Caco-2 (cell line): Measurements from ENCODE around the gene SAMD8. TPM values are rescaled to one million over a fixed set of nuclear protein-coding genes. Genes with fewer than 3 reads are reported as not detected.

Experiments used
- BruUV-seq: library from RNA; stranded (reverse); fragments of 400-500 nt; replicated peaks from 2 replicates; lab custom pipeline; 2021; lab: Mats Ljungman, UMichigan
- CTCF ChIA-PET: fragments of 300-600 bp; sonication (Branson Sonifier 250); formaldehyde crosslinking; loops from one replicate; lab custom pipeline; 2022; ENCODE audit warnings: antibody characterized with exemption; lab: Charles Lee
- POLR2A ChIA-PET: fragments of 300-600 bp; sonication (Branson Sonifier 250); formaldehyde crosslinking; loops from one replicate; lab custom pipeline; 2022; ENCODE audit warnings: antibody characterized with exemption; lab: Charles Lee
- DNase-seq, 2 experiments: peaks; one replicate each; pipeline versions ENCODE4 v3.0.0 to v3.0.0-alpha.2; 2020 to 2022
- H3K27me3 ChIP-seq: replicated peaks from 2 replicates; pipeline ENCODE4 v1.6.0; 2011; ENCODE audit warnings: low read length; ENCODE audit not compliant: control insufficient read depth, insufficient read depth
- H3K36me3 ChIP-seq: 2 replicates; pipeline ENCODE4 v1.5.1; 2011; ENCODE audit warnings: low read length; ENCODE audit not compliant: control insufficient read depth, insufficient read depth
- H3K4me1 ChIP-seq: fragments of 250-450 bp; sonication (Bioruptor Pico); 2 replicates; pipeline ENCODE4 v1.5.1; 2020; ENCODE audit warnings: mild to moderate bottlenecking
- H3K4me3 ChIP-seq: 2 replicates; pipeline ENCODE4 v1.5.1; 2011; ENCODE audit warnings: low read depth, mild to moderate bottlenecking, control low read depth, low read length
- H3K9me3 ChIP-seq: fragments of 250-450 bp; sonication (Bioruptor Pico); 2 replicates; pipeline ENCODE4 v1.5.1; 2020; ENCODE audit warnings: mild to moderate bottlenecking, moderate library complexity
- H3K27ac Mint-ChIP-seq: one replicate; pipeline ENCODE4 v1.8.0; 2022; ENCODE audit warnings: mixed read lengths; ENCODE audit not compliant: unreplicated experiment
- H3K27me3 Mint-ChIP-seq: one replicate; pipeline ENCODE4 v1.8.0; 2022; ENCODE audit warnings: mixed read lengths; ENCODE audit not compliant: insufficient read depth, unreplicated experiment
- H3K36me3 Mint-ChIP-seq: one replicate; pipeline ENCODE4 v1.8.0; 2022; ENCODE audit warnings: mild to moderate bottlenecking, mixed read lengths; ENCODE audit not compliant: insufficient read depth, unreplicated experiment
- H3K4me1 Mint-ChIP-seq: one replicate; pipeline ENCODE4 v1.8.0; 2022; ENCODE audit warnings: low read depth, mixed read lengths; ENCODE audit not compliant: unreplicated experiment
- H3K4me3 Mint-ChIP-seq: one replicate; pipeline ENCODE4 v1.8.0; 2022; ENCODE audit warnings: mild to moderate bottlenecking, moderate library complexity, mixed read lengths; ENCODE audit not compliant: unreplicated experiment
- H3K9me3 Mint-ChIP-seq: one replicate; pipeline ENCODE4 v1.8.0; 2022; ENCODE audit warnings: mixed read lengths; ENCODE audit not compliant: unreplicated experiment
- CTCF ChIP-seq, 2 experiments: fragments of 200-600 bp in 1 of 2; IDR thresholded peaks; 1 replicate in 1 of 2; 2 replicates in 1 of 2; pipeline versions ENCODE4 v1.5.1 to v1.8.0; 2011 to 2022; ENCODE audit warnings: antibody characterized with exemption in 1 of 2, control low read depth in 1 of 2, inconsistent platforms in 1 of 2, low read depth in 1 of 2, low read length in 1 of 2, mild to moderate bottlenecking in 1 of 2, moderate library complexity in 1 of 2; ENCODE audit not compliant: insufficient read depth in 1 of 2, severe bottlenecking in 1 of 2, unreplicated experiment in 1 of 2
- intact Hi-C: fragments of 100-400 bp; cut with micrococcal nuclease; formaldehyde crosslinking; loops from one replicate; pipeline ENCODE4 v1.10.0; 2022; ENCODE audit not compliant: unreplicated experiment
- total RNA-seq: library from RNA; stranded (reverse); gene quantifications from 2 replicates; pipeline ENCODE4 v1.2.3, GENCODE V29; 2022

Gene SAMD8
- total RNA-seq, 1 experiment from 2014 or later = 25.2 TPM

- CTCF ChIA-PET = no interaction called here
- DNase-seq = no peak
These were observed 30.1 kb upstream of the SAMD8 start for GRCh38 chr10:75081379-75081778.

GRCh38 chr10:75083972-75084833 is 27.3 kb upstream of the SAMD8 start:
- TF ChIP-seq CTCF (IDR thresholded peaks at IDR 0.05; ENCODE audit: insufficient read depth in 1 of 2, low read depth in 1 of 2, low read length in 1 of 2, severe bottlenecking in 1 of 2, unreplicated experiment in 1 of 2) = no peak
- ChIA-PET POLR2A (no interaction called here), CTCF (no interaction called here)
- Mint-ChIP-seq H3K27ac (no peak overlapping the region), H3K9me3 (no peaks in the 10 kb centered on the region), H3K27me3 (no peaks in the 10 kb centered on the region), H3K36me3 (no peaks in the 10 kb centered on the region), H3K4me3 (no peak overlapping the region), H3K4me1 (no peaks in the 10 kb centered on the region)
- no TSS peak for BruUV-seq
- no peaks in the 10 kb centered on the region for H3K36me3 ChIP-seq
- H3K4me3 ChIP-seq = no peak overlapping the region
- intact Hi-C loops = no loop called here
- H3K9me3 ChIP-seq = no peaks in the 10 kb centered on the region; the same call in 1 of the 2 replicates
- H3K4me1 ChIP-seq = no peaks in the 10 kb centered on the region
- no peaks in the 10 kb centered on the region for H3K27me3 ChIP-seq
- DNase-seq = no peak

More at GRCh38 chr10:75081379-75081778, 30.1 kb upstream of the SAMD8 start:
- intact Hi-C loops = no loop called here
- H3K27me3 ChIP-seq = no peaks in the 10 kb centered on the region
- no peaks in the 10 kb centered on the region for H3K4me1 ChIP-seq
- Mint-ChIP-seq H3K27ac (no peak overlapping the region), H3K36me3 (no peaks in the 10 kb centered on the region), H3K27me3 (no peaks in the 10 kb centered on the region), H3K9me3 (no peaks in the 10 kb centered on the region), H3K4me1 (no peaks in the 10 kb centered on the region), H3K4me3 (no peak overlapping the region)
- no TSS peak for BruUV-seq
- no peak overlapping the region for H3K4me3 ChIP-seq
- POLR2A ChIA-PET = no interaction called here
- TF ChIP-seq CTCF (IDR thresholded peaks at IDR 0.05; ENCODE audit: insufficient read depth in 1 of 2, low read depth in 1 of 2, low read length in 1 of 2, severe bottlenecking in 1 of 2, unreplicated experiment in 1 of 2) = no peak
- no peaks in the 10 kb centered on the region for H3K36me3 ChIP-seq
- H3K9me3 ChIP-seq = no peaks in the 10 kb centered on the region; the same call in 1 of the 2 replicates

GRCh38 chr10:75084834-75085384 is 26.5 kb upstream of the SAMD8 start:
- no peak overlapping the region for H3K4me3 Mint-ChIP-seq
- H3K4me3 ChIP-seq = no peak overlapping the region
- H3K36me3 ChIP-seq = no peaks in the 10 kb centered on the region
- intact Hi-C loops = no loop called here
- TF ChIP-seq CTCF (IDR thresholded peaks at IDR 0.05; ENCODE audit: insufficient read depth in 1 of 2, low read depth in 1 of 2, low read length in 1 of 2, severe bottlenecking in 1 of 2, unreplicated experiment in 1 of 2) = no peak
- no peaks in the 10 kb centered on the region for H3K9me3 Mint-ChIP-seq
- H3K27ac Mint-ChIP-seq = no peak overlapping the region
- no peaks in the 10 kb centered on the region for H3K4me1 Mint-ChIP-seq
- no peak for DNase-seq
- ChIA-PET POLR2A (no interaction called here), CTCF (no interaction called here)
- no peaks in the 10 kb centered on the region for H3K4me1 ChIP-seq
- no peaks in the 10 kb centered on the region; the same call in 1 of the 2 replicates for H3K9me3 ChIP-seq
- BruUV-seq = no TSS peak
- H3K27me3 Mint-ChIP-seq = no peaks in the 10 kb centered on the region
- no peaks in the 10 kb centered on the region for H3K27me3 ChIP-seq
- H3K36me3 Mint-ChIP-seq = no peaks in the 10 kb centered on the region
